Gastrocnemius medialis (tissue), 4 donors: Measurements from ENCODE around the gene SLCO3A1. TPM values are rescaled to one million over a fixed set of nuclear protein-coding genes. Genes with fewer than 3 reads are reported as not detected.

ENCODE experiments used
- ATAC-seq, 2 donors: fragments of 150-250 bp; one replicate each; pipeline ENCODE4 v1.9.1; 2016
- DNase-seq, 2 donors: peaks; one replicate each; pipeline ENCODE4 v3.0.0-alpha.2; 2019
- H3K27ac ChIP-seq, 4 donors: fragments of 200-600 bp; sonication (generic); 1 replicate in 1 of 4; 2 replicates in 3 of 4; pipeline ENCODE4 v1.5.1; 2016 to 2018; ENCODE audit warnings: mild to moderate bottlenecking in 2 of 4, moderate library complexity in 1 of 4
- H3K27me3 ChIP-seq, 3 donors: fragments of 200-600 bp; sonication (generic) in 2 of 3; 1 replicate in 1 of 3; 2 replicates in 2 of 3; pipeline versions ENCODE4 v1.5.1 to v1.6.0; 2016 to 2019; ENCODE audit warnings: mild to moderate bottlenecking in 1 of 3, moderate library complexity in 1 of 3
- H3K36me3 ChIP-seq, 2 donors: fragments of 200-600 bp; sonication (generic) in 1 of 2; one replicate each; pipeline ENCODE4 v1.5.1; 2017 to 2018
- H3K4me1 ChIP-seq, 2 donors: fragments of 200-600 bp; sonication (generic) in 1 of 2; one replicate each; pipeline ENCODE4 v1.5.1; 2016 to 2017; ENCODE audit warnings: mild to moderate bottlenecking in 2 of 2
- H3K4me3 ChIP-seq, 4 donors: fragments of 200-600 bp; sonication (generic) in 3 of 4; 1 replicate in 1 of 4; 2 replicates in 3 of 4; pipeline ENCODE4 v1.5.1; 2016 to 2019; ENCODE audit warnings: mild to moderate bottlenecking in 2 of 4
- H3K9me3 ChIP-seq, 3 donors: fragments of 200-600 bp; sonication (generic) in 2 of 3; 1 replicate in 1 of 3; 2 replicates in 2 of 3; pipeline ENCODE4 v1.5.1; 2016 to 2019
- POLR2A ChIP-seq, 2 donors: fragments of 450-650 bp; IDR thresholded peaks; one replicate each; pipeline ENCODE4 v1.6.1; 2017; ENCODE audit warnings: antibody characterized with exemption in 2 of 2, mild to moderate bottlenecking in 2 of 2, moderate library complexity in 2 of 2
- in situ Hi-C, 4 donors: fragments of 200-750 bp; cut with MboI; loops; one replicate each; pipeline versions ENCODE4 v1.15.0 to v1.8.0; 2017; ENCODE audit warnings: low sequenced_read_pairs in 4 of 4
- intact Hi-C: fragments of 100-400 bp; cut with DNase I; formaldehyde crosslinking; loops from one replicate; pipeline ENCODE4 v1.15.1; 2023; ENCODE audit warnings: low total_unique reads
- total RNA-seq, 4 donors: library from RNA; depleted of rRNA; stranded (reverse); fragments of >200 nt; gene quantifications; one replicate each; pipeline versions ENCODE4 v1.1.0 to v1.2.3, GENCODE V29; 2016
- TF ChIP-seq, protein P1 (sequence below), 5 experiments: fragments of 450-650 bp in 3 of 5; fragments of 200-600 bp in 2 of 5; sonication (generic) in 2 of 5; IDR thresholded peaks in 4 of 5; conservative IDR thresholded peaks in 1 of 5; 1 replicate in 4 of 5; 2 replicates in 1 of 5; pipeline ENCODE4 v1.5.1; 2016 to 2019; ENCODE audit warnings: antibody characterized with exemption in 5 of 5, mild to moderate bottlenecking in 3 of 5, moderate library complexity in 3 of 5

SLCO3A1 gene
- total RNA-seq, 4 donors from 2014 or later = 1.3 to 3.6 (median 3.0) TPM

DNA sequence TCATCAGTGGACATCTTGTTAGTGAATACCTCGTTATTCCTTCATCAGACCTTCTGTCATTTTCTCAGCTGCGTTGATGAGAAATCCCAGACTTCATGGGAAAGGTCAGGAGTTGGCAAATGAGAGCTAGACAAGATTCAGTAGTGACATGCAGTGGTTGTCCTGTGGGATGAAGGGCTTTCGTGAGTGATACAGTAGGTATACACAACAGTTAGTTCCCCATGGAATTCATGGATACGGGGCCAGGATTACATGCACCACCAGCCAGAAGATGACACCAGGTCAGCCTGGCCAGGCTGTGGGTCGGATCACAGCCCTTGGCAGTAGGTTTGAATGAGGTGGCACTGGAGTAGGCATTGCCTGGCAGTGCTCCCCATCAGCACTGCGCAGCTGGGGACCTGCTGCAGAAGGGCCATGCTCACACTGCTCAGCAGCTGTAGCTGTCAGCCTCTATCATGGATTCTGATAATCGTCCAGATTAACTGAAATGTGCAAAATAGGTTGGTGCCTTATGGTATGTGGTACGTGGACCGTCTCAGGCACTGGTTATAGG, 150.1 kb downstream of the SLCO3A1 start:
- ATAC-seq (no peak), DNase-seq (no peak)
- intact Hi-C loops = no loop called here
- Histone ChIP-seq H3K4me1 (no peaks in the 10 kb centered on the region), H3K4me3 (no peak overlapping the region), H3K27ac (no peak overlapping the region), H3K9me3 (no peaks in the 10 kb centered on the region), H3K27me3 (no peaks in the 10 kb centered on the region), H3K36me3 (no peaks in the 10 kb centered on the region)
- TF ChIP-seq, protein P1, sequence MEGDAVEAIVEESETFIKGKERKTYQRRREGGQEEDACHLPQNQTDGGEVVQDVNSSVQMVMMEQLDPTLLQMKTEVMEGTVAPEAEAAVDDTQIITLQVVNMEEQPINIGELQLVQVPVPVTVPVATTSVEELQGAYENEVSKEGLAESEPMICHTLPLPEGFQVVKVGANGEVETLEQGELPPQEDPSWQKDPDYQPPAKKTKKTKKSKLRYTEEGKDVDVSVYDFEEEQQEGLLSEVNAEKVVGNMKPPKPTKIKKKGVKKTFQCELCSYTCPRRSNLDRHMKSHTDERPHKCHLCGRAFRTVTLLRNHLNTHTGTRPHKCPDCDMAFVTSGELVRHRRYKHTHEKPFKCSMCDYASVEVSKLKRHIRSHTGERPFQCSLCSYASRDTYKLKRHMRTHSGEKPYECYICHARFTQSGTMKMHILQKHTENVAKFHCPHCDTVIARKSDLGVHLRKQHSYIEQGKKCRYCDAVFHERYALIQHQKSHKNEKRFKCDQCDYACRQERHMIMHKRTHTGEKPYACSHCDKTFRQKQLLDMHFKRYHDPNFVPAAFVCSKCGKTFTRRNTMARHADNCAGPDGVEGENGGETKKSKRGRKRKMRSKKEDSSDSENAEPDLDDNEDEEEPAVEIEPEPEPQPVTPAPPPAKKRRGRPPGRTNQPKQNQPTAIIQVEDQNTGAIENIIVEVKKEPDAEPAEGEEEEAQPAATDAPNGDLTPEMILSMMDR (IDR thresholded peaks at IDR 0.05 in 4 of 5, conservative IDR thresholded peaks at IDR 0.05 in 1 of 5) = no peak
- no peak for TF ChIP-seq POLR2A (IDR thresholded peaks at IDR 0.05)
- in situ Hi-C loops = no loop called here

DNA sequence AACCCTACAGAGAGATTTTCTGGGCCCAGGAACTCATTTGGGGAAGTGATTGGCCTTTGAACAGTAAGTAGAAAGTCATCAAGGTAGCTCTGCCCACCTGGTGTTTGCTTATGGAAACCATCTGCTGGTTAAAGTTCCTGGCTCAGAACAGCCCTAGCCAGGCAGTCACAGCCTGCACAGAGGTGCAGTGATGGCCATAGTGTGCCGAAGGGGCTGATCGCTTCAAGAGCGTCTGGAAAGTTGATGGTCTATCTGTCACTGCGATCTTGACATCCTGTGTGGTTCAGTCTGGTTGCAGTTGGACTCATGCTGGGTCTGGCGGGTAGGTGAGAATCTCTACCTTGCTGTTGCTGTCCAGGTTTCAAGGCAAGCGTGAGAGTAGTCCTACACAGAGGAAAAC, 151.6 kb downstream of the SLCO3A1 start:
- in situ Hi-C loops (no loop called here), intact Hi-C loops (no loop called here)
- ATAC-seq = no peak
- H3K27me3 ChIP-seq = no peaks in the 10 kb centered on the region
- no peaks in the 10 kb centered on the region for H3K9me3 ChIP-seq
- H3K4me3 ChIP-seq = no peak overlapping the region
- TF ChIP-seq, protein P1 (IDR thresholded peaks at IDR 0.05 in 4 of 5, conservative IDR thresholded peaks at IDR 0.05 in 1 of 5) = no peak
- no peak for TF ChIP-seq POLR2A (IDR thresholded peaks at IDR 0.05)
- no peak for DNase-seq
- no peak overlapping the region for H3K27ac ChIP-seq
- H3K4me1 ChIP-seq = no peaks in the 10 kb centered on the region
- no peaks in the 10 kb centered on the region for H3K36me3 ChIP-seq

DNA sequence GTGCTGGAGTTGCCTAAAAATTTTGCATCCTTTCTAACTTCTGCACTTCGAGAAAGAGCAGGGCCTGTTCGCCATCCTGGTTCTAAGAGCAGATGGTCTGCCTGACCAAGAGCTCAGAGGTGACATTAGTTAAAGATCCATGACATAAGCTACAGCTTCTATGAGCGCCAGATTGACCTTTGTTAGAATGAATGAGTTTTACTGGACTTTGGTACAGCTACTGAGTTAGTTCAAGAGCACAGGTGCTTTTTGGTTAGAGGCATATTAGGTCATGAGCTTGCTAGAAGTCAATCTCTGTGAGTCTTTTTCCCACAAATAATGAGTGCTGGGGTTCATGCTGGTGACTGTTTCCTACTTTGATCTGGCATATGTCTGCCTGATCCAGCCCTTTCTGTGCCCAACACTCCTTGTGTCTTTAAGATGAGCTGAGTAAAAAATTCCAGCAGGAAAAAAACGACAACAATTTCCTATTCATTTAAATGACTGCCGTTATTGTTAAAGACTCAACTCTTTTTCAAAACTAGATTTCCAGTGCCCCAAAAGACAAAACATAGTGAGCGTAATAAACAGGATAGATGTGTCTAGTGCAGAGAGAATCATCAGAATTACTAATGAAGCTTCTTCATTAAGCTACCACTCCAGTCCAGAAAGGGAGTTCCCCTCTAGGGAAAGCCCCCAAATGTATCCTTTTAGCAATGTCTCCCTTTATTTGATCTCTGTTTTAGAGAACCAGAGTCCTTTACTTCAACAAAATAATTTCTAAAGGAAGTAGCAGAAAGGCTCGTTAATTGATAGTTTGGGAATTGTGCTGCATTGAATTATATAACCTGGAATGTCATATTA, 152.9 kb downstream of the SLCO3A1 start:
- no peak overlapping the region for H3K27ac ChIP-seq
- no peaks in the 10 kb centered on the region for H3K27me3 ChIP-seq
- H3K36me3 ChIP-seq = no peaks in the 10 kb centered on the region
- ATAC-seq = no peak
- no peaks in the 10 kb centered on the region for H3K9me3 ChIP-seq
- TF ChIP-seq, protein P1 (IDR thresholded peaks at IDR 0.05 in 4 of 5, conservative IDR thresholded peaks at IDR 0.05 in 1 of 5) = no peak
- no peak for TF ChIP-seq POLR2A (IDR thresholded peaks at IDR 0.05)
- peaks cover 0 to 4% of the 10 kb centered on the region in 2 donors for H3K4me1 ChIP-seq
- intact Hi-C loops = no loop called here
- in situ Hi-C loops = no loop called here
- no peak overlapping the region for H3K4me3 ChIP-seq
- no peak for DNase-seq

DNA sequence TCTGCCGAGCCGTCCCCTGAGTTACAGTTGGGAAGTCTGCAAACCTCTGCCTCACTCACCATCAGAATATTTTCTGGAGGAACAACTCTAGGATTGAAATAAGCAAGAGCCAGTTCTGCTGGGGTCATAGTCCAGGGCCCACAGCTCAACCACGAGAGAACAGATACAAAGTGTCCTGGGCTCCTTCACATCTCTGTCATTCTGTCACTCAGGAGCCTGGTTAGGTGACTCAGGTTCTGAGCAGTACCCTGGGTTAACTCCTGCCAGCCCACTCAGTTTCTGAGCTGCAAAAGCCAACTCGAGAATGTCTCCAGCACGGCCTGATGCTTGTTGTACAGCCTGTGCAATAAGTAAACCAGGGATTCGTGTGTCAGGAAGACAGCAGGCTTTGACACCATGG, 155.7 kb downstream of the SLCO3A1 start:
- in situ Hi-C loops (no loop called here), intact Hi-C loops (no loop called here)
- H3K27ac ChIP-seq = no peak overlapping the region
- H3K4me3 ChIP-seq = no peak overlapping the region
- H3K27me3 ChIP-seq = no peaks in the 10 kb centered on the region
- DNase-seq (no peak), ATAC-seq (no peak)
- peaks cover 0 to 12% of the 10 kb centered on the region in 2 donors for H3K4me1 ChIP-seq
- no peaks in the 10 kb centered on the region for H3K9me3 ChIP-seq
- no peak for TF ChIP-seq POLR2A (IDR thresholded peaks at IDR 0.05)
- TF ChIP-seq, protein P1 (IDR thresholded peaks at IDR 0.05 in 4 of 5, conservative IDR thresholded peaks at IDR 0.05 in 1 of 5) = no peak
- no peaks in the 10 kb centered on the region for H3K36me3 ChIP-seq
